NCI-H1436 (cell line): ENCODE measurements around the gene STK32B.
"Not testable (repeated sequence)": the region's sequence is repeated elsewhere in the genome, so short reads cannot be mapped to it uniquely, and the experiment has no call there.

Experiments
- DNase-seq: peaks from one replicate; lab custom pipeline; 2025; lab: John Stamatoyannopoulos, UW

Gene STK32B

DNA sequence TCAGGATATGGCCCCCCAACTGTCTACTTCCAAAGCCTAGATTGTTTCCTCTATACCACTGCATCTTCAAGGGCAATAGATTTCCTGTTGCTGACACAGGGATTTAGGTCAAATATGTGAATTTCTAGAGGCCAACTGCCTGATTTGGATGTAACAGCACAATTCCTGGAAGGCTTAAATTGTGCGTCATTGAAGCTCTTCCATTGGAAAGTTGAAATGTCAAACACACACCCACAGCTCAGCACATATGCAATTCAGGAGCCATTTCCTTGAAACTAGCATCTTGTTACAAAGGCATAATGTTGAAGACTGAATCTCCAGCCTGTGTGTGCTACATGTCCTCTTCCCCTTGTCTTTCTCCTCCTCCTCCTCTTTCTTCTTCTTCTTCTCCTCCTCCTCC is 158.6 kb downstream of the STK32B start:
- no peak for DNase-seq

DNA sequence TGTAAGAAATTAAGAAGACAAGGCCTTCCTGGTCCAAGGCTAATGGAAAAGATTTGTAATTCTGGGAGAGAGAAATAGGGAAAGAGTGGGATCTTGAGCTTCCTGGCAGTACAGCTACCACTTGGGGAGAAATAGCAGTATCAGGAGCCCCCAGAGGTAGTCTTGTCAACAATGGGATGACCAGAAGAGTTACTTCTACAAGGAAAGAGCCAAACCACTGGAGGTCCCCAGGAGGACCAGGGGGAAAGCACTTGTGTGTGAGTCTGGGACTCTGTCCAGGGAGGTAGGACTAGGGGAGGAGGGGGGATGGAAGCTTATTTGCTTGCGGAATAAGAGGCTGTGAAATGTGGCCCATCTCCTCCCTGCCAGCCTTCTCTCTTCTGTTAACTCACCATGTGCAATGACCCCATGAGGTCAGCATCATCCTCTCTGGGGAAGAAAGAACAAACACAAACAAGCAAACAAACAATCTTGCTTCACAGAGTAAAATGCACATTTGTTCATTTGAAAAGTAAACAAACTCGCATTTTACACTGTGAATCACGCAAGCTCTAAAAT is 160.1 kb downstream of the STK32B start:
- DNase-seq = no peak

DNA sequence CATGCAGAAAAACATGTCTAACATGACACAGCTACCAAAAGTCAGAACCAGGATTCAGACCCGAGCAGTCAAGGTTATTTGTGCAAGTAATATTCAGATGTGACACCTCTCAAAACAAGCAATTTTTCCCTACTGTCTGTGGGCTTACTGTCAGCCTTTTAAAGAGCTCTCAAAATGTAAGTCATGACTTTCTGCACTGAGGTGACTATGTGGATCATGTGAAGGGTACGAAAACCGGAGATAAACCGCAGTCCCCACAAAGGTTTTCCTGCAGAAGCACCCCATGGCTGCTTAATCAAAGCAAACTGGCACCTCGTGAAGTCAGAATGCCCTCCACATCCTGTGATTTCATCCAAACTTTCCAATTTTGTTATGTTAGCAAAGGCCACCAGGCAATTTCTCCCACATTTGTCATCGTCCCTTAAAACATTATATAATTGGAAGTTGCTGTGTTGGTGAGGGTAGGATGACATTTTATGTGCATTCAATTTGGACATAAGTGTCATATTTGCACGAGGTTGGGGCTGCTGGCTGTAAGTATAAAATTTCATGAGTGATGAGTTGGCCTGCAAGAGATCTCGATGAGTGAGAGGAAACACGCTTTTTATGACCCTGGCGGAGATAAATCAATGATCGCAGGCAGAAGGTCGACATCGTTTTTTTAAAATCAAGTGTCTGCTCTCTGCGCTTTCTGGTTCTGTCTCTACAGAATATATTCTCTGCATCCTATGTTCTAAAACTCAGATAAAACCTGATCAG is 161.2 kb downstream of the STK32B start:
- DNase-seq = no peak

- no peak for DNase-seq
These were observed 161.9 kb downstream of the STK32B start for GRCh38 chr4:5213087-5213595.

- no peak for DNase-seq
These were observed 164.0 kb downstream of the STK32B start for GRCh38 chr4:5215321-5215720.

GRCh38 chr4:5217421-5217820 is 166.1 kb downstream of the STK32B start:
- no peak for DNase-seq

- DNase-seq = no peak
These were observed 167.2 kb downstream of the STK32B start for GRCh38 chr4:5218376-5219069.

GRCh38 chr4:5220028-5220427 is 168.7 kb downstream of the STK32B start:
- no peak for DNase-seq

GRCh38 chr4:5222047-5222446 is 170.8 kb downstream of the STK32B start:
- no peak for DNase-seq

DNA sequence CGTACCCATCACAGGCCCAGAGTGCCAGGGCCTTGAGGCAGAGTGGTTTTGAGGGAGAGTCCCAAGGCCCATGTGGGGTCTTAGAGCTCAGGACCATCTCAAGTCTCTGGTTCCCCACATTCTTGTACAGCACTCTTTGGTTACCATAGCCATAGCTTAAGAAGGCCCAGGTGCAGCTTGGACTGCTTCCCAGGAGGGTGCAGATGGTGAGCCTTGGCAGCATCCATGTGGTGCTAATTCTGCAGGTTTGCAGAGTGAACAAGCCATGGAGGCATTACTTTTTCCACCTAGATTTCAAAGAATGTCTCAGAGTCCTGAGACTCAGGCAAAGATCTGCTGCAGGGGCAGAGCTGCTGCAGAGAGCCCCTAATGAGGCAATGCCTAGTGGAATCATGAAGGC is 171.7 kb downstream of the STK32B start:
- no peak for DNase-seq

GRCh38 chr4:5224340-5224739 is 173.1 kb downstream of the STK32B start:
- DNase-seq = no peak

- DNase-seq = no peak
These were observed 181.3 kb downstream of the STK32B start for GRCh38 chr4:5232549-5232948.

- DNase-seq = no peak
These were observed 185.9 kb downstream of the STK32B start for GRCh38 chr4:5237086-5237660.

- DNase-seq = no peak
These were observed 186.9 kb downstream of the STK32B start for GRCh38 chr4:5238173-5238572.

DNA sequence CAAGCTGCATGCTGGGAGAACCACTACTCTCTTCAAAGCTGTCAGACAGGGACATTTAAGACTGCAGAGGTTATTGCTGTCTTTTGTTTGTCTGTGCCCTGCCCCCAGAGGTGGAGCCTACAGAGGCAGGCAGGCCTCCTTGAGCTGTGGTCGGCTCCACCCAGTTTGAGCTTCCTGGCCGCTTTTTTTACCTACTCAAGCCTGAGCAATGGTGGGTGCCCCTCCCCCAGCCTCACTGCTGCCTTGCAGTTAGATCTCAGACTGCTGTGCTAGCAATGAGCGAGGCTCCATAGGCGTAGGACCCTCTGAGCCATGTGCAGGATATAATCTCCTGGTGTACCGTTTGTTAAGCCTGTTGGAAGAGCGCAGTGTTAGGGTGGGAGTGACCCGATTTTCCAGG is 195.8 kb downstream of the STK32B start:
- not testable (repeated sequence) for DNase-seq

- DNase-seq = no peak
These were observed 196.5 kb downstream of the STK32B start for GRCh38 chr4:5247735-5248134.

DNA sequence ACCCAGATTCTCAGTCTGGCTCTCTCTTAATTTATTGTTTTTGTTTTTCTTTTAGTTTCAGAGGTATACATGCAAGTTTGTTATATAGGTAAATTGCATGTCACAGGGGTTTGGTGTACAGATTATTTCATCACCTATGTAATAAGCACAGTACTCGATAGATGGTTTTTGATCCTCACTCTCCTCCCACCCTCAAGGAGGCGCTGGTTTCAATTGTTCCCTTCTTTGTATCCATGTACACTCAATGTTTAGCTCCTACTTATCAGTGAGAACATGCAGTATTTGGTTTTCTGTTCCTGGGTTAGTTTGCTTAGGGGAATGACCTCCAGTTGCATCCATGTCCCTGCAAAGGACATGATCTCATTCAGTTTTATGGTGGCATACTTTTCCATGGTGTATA is 198.4 kb downstream of the STK32B start:
- no peak for DNase-seq

GRCh38 chr4:5250536-5250935 is 199.3 kb downstream of the STK32B start:
- not testable (repeated sequence) for DNase-seq

GRCh38 chr4:5256421-5256820 is 205.1 kb downstream of the STK32B start:
- no peak for DNase-seq

DNA sequence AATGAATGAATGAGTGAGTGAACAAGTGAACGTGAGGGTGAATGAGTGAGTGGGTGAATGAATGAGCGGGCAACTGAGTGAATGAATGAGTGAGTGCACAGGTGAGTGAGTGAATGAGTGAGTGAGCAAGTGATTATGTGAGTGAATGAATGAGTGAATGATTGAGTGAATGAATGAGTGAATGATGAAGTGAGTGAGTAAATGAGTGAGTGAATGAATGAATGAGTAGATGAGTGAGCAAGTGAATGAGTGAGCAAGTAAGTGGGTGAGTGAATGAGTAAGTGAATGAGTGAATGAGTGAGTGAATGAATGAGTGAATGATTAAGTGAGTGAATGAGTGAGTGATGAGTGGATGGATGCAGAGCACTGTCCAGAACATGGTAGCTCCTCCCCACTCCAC is 205.8 kb downstream of the STK32B start:
- no peak for DNase-seq

DNA sequence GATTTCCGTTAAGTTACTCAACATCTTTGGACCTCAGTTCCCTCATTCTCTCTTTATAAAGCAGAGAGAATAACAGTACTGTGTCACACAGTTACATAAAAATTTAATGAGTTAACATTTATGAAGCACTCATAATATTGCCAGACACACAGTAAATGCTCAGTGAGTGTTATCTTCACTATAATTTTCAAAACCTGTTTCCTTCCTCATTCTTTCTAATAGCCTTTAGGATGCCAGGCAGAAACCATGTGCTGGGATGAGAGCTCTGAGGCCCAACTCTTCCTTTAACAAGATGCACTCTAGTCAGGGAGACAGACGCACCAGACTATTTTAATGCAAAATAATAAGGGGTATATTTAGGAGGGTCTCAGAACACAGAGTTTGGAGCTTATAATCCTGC is 208.2 kb downstream of the STK32B start:
- no peak for DNase-seq

DNA sequence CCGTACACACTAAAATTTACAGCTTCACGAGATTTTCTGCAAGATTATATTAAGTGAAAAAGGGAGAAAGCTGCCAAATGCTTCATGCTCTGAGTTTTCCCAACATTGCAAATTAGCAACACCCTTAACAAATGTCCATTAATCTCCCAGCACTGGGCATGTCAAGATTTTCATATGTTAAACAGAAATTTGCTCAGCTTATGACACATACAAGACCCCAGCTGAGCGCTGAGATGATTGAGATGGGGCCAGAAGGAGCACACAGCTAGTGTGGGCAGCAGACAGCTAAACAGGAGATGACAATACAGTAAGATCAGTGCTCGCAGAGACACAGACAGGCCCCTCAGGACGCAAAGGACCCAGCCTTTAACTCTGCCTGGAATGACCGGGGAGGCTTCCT is 208.8 kb downstream of the STK32B start:
- no peak for DNase-seq

DNA sequence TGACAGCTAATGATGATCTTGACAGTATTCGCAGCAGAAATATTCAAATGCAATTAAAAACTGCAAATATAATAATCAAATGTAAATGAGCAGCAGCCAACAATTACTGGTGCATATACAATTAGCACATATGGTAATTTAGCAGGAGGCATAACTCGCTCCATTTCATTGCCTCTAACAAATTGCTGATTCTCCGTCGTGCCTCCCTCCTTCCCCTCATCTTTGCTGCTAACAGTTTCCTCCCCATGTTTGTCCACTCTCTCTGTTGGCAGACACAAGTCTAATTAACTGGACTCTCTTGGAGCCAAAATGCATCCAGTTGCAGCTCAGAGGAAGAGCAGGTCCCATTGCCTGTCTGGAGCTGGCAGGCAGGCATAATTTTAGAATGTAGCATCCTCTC is 210.6 kb downstream of the STK32B start:
- no peak for DNase-seq
